MM.1S (cell line): ENCODE results near the gene CBX7.
A peak's percentile ranks its signal among the peaks of the same experiment; 100 is the strongest.

Experiments used
- DNase-seq: peaks from one replicate; pipeline ENCODE4 v3.0.0-alpha.2; 2015
- H2AFZ ChIP-seq: fragments of 300-600 bp; sonication (generic); 2 replicates; pipeline ENCODE4 v1.6.0; 2016; ENCODE audit warnings: antibody characterized with exemption, low read length
- H3F3A ChIP-seq: fragments of 300-600 bp; sonication (generic); 2 replicates; pipeline ENCODE4 v1.6.1; 2016; ENCODE audit warnings: mild to moderate bottlenecking, antibody characterized with exemption, low read length, moderate library complexity, mixed read lengths; ENCODE audit not compliant: insufficient read depth
- H3K27ac ChIP-seq: fragments of 300-600 bp; sonication (generic); 2 replicates; pipeline ENCODE4 v1.5.1; 2016; ENCODE audit warnings: mild to moderate bottlenecking, low read length
- H3K27me3 ChIP-seq: fragments of 300-600 bp; sonication (generic); replicated peaks from 2 replicates; pipeline ENCODE4 v1.6.0; 2016; ENCODE audit warnings: low read length; ENCODE audit not compliant: insufficient read depth
- H3K36me3 ChIP-seq: fragments of 300-600 bp; sonication (generic); replicated peaks from 2 replicates; pipeline ENCODE4 v1.6.1; 2016; ENCODE audit warnings: mild to moderate bottlenecking, low read length, mixed read lengths; ENCODE audit not compliant: insufficient read depth
- H3K4me1 ChIP-seq: fragments of 300-600 bp; sonication (generic); 2 replicates; pipeline ENCODE4 v1.6.1; 2016; ENCODE audit warnings: low read length, mixed read lengths
- H3K4me2 ChIP-seq: fragments of 300-600 bp; sonication (generic); 2 replicates; pipeline ENCODE4 v1.6.0; 2016; ENCODE audit warnings: low read depth, low read length
- H3K4me3 ChIP-seq: fragments of 300-600 bp; sonication (generic); 2 replicates; pipeline ENCODE4 v1.5.1; 2016; ENCODE audit warnings: low read length, mixed read lengths
- H3K79me2 ChIP-seq: fragments of 300-600 bp; sonication (generic); 2 replicates; pipeline ENCODE4 v1.6.1; 2016; ENCODE audit warnings: mixed run types, low read length, mixed read lengths
- H3K9ac ChIP-seq: fragments of 300-600 bp; sonication (generic); 2 replicates; pipeline ENCODE4 v1.6.1; 2016; ENCODE audit warnings: low read length, mixed read lengths
- H3K9me2 ChIP-seq: fragments of 300-600 bp; sonication (generic); replicated peaks from 2 replicates; pipeline ENCODE4 v1.6.1; 2016; ENCODE audit warnings: mild to moderate bottlenecking, low read length, mixed read lengths; ENCODE audit not compliant: insufficient read depth
- H3K9me3 ChIP-seq: fragments of 300-600 bp; sonication (generic); replicated peaks from 2 replicates; pipeline ENCODE4 v1.6.1; 2016; ENCODE audit warnings: mild to moderate bottlenecking, low read length, mixed read lengths; ENCODE audit not compliant: insufficient read depth
- H4K20me1 ChIP-seq: fragments of 300-600 bp; sonication (generic); 2 replicates; pipeline ENCODE4 v1.6.1; 2016; ENCODE audit warnings: mild to moderate bottlenecking, low read length, moderate library complexity, mixed read lengths; ENCODE audit not compliant: insufficient read depth
- CTCF ChIP-seq: fragments of 300-600 bp; sonication (generic); IDR thresholded peaks from 2 replicates; pipeline ENCODE4 v1.5.1; 2016; ENCODE audit warnings: antibody characterized with exemption, low read length, mixed read lengths
- EZH2 ChIP-seq: fragments of 300-600 bp; sonication (generic); optimal IDR thresholded peaks from 2 replicates; pipeline ENCODE3; 2017; ENCODE audit warnings: low read depth, mild to moderate bottlenecking, antibody characterized with exemption, low read length, mixed read lengths
- EZH2phosphoT487 ChIP-seq: fragments of 300-600 bp; sonication (generic); IDR thresholded peaks from 2 replicates; pipeline ENCODE4 v1.6.1; 2018; ENCODE audit warnings: antibody characterized with exemption, low read length

Gene CBX7

GRCh38 chr22:39149915-39150847, 2.3 kb downstream of the CBX7 start:
- H4K20me1 ChIP-seq, result no peaks in the 10 kb centered on the region
- H3K4me2 ChIP-seq, result peak overlapping the region; percentile 90
- H3K27me3 ChIP-seq, result no peaks in the 10 kb centered on the region
- peaks cover 40% of the 10 kb centered on the region for H3F3A ChIP-seq
- no peak overlapping the region for H2AFZ ChIP-seq
- peak overlapping the region; percentile 71; the same call in 1 of the 2 replicates for H3K27ac ChIP-seq
- peaks cover 50% of the 10 kb centered on the region for H3K4me1 ChIP-seq
- H3K9ac ChIP-seq, result peak overlapping the region; percentile 49; the same call in 1 of the 2 replicates
- H3K9me3 ChIP-seq, result no peaks in the 10 kb centered on the region
- no peaks in the 10 kb centered on the region for H3K9me2 ChIP-seq
- H3K79me2 ChIP-seq, result peaks cover 65% of the 10 kb centered on the region
- peak overlapping the region; percentile 27 for H3K4me3 ChIP-seq
- TF ChIP-seq CTCF (peak; percentile 38; the same call in 1 of the 2 replicates), EZH2 (no peak), EZH2phosphoT487 (no peak)
- peak; percentile 34 for DNase-seq
- no peaks in the 10 kb centered on the region for H3K36me3 ChIP-seq

DNA sequence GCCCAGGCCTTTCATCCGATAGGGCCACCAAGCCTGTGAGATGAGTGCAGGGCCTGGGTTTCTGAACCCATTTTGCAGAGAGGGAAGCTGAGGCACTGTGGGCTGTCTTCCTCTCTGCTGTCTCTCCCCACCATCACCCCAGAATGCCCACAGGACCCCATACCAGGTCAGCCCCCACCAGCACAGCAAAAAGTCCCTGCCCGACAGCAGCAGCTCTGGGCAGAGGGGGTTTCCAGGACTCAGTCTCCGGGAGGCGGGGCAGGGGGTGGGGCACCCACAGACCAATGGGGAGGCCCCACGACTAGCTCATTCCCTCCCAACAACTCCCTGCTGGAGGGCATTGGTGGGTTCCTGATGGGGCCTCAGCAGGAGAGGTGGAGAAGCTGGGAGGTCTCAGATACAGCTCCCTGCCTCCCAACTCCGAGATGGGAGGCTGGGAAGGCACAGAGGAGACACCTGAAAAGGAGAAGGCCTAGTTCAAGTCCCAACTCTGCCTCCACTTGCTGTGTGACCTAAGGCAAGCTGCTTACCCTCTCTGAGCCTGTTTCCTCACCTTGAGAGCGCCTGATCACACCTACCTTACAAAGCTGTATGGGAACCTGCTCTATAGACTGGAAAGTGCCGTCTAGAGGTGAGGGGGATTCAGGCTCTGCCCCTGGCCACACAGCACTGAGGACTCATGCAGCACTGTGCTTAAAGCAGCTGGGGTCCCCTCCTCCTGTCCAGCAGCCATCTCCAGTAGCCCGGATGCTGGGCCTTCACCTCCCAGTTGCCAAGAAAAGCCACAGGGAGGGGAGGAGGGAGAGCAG, 3.5 kb downstream of the CBX7 start:
- Histone ChIP-seq H3K36me3 (no peaks in the 10 kb centered on the region), H3K9me2 (no peaks in the 10 kb centered on the region), H4K20me1 (no peaks in the 10 kb centered on the region), H3K9ac (peak overlapping the region; percentile 49), H3K27ac (peak overlapping the region; percentile 71), H3K27me3 (no peaks in the 10 kb centered on the region), H3K4me1 (peaks cover 53% of the 10 kb centered on the region), H3K4me2 (peak overlapping the region; percentile 90), H3F3A (peaks cover 52% of the 10 kb centered on the region), H3K9me3 (no peaks in the 10 kb centered on the region), H3K79me2 (peaks cover 70% of the 10 kb centered on the region), H2AFZ (no peak overlapping the region), H3K4me3 (peak overlapping the region; percentile 27)
- peak; percentile 82 for DNase-seq
- TF ChIP-seq EZH2, result no peak
- no peak for TF ChIP-seq CTCF
- TF ChIP-seq EZH2phosphoT487, result no peak

DNA sequence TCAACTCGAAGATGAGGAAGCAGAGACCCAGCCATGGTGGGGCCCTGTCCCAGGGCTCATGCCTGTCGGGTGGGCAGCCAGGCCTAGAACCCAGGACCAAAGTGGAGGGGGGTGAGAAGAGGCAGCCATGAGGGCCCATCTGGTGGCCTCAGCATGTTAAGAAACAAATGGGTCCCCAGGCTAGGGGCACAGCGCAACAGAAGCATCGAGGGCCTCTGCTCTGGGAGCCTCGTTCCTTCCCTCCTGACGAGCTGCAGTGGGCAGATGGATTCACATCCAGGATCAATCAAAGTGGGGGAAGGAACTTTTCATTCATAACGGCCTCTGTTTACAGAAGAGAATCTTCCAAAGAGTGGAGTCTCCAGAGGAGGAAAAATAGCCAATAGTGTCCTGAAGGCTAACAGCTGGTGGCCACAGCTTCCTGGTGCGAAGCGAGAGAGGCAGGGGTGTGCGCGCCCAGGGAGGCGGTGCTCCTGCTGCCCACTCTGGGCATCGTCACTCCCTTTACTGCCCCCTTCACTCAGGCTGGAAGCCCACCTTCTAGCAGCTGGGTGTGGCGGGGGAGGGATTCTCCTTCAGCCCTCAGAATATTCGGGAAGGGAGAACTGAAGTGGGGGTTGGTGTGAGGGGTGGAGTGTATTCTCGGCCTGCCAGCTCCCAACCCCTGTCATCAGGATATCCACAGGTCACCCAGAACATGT, 4.3 kb downstream of the CBX7 start:
- peak overlapping the region; percentile 90 for H3K4me2 ChIP-seq
- no peak for DNase-seq
- no peaks in the 10 kb centered on the region for H3K9me3 ChIP-seq
- no peak overlapping the region for H2AFZ ChIP-seq
- no peaks in the 10 kb centered on the region for H3K27me3 ChIP-seq
- H3K79me2 ChIP-seq, result peaks cover 70% of the 10 kb centered on the region
- H3K4me1 ChIP-seq, result peaks cover 58% of the 10 kb centered on the region
- no peaks in the 10 kb centered on the region for H3K36me3 ChIP-seq
- H3K9me2 ChIP-seq, result no peaks in the 10 kb centered on the region
- peaks cover 58% of the 10 kb centered on the region for H3F3A ChIP-seq
- H3K4me3 ChIP-seq, result no peak overlapping the region; the same call in 1 of the 2 replicates
- peak overlapping the region; percentile 71 for H3K27ac ChIP-seq
- peak overlapping the region; percentile 49 for H3K9ac ChIP-seq
- TF ChIP-seq EZH2phosphoT487, result no peak
- TF ChIP-seq EZH2, result no peak
- no peak for TF ChIP-seq CTCF
- H4K20me1 ChIP-seq, result no peaks in the 10 kb centered on the region
